GM12878 (cell line): ENCODE results near the gene THEM4. TPM values are rescaled to one million over a fixed set of nuclear protein-coding genes. Genes with fewer than 3 reads are reported as not detected.

Experiments used
- ATAC-seq: fragments of 200-7000 bp; cut with Tn5 transposase; 3 replicates; pipeline ENCODE4 v1.9.1; 2020; ENCODE audit warnings: mild to moderate bottlenecking, moderate library complexity
- BruUV-seq: library from RNA; stranded (reverse); fragments of 400-500 nt; replicated peaks from 2 replicates; lab custom pipeline; 2021; lab: Mats Ljungman, UMichigan
- CTCF ChIA-PET: fragments of 300-600 bp; sonication (Branson Sonifier 250); formaldehyde crosslinking; extraction: SDS; loops from one replicate; lab custom pipeline; 2021; ENCODE audit warnings: inconsistent platforms; lab: Yijun Ruan, JAX
- POLR2A ChIA-PET: fragments of 350-600 bp; formaldehyde crosslinking; extraction: SDS; loops from one replicate; lab custom pipeline; 2021; ENCODE audit warnings: inconsistent platforms; lab: Charles Lee
- RAD21 ChIA-PET: fragments of 300-600 bp; sonication (Branson Sonifier 250); formaldehyde crosslinking; loops from one replicate; lab custom pipeline; 2023; ENCODE audit warnings: antibody characterized with exemption; ENCODE audit not compliant: unreplicated experiment; lab: Charles Lee
- SMC1A ChIA-PET: fragments of 300-600 bp; sonication (Branson Sonifier 250); formaldehyde crosslinking; loops from one replicate; lab custom pipeline; 2023; ENCODE audit not compliant: unreplicated experiment, uncharacterized antibody; lab: Charles Lee
- DNase-seq: peaks from one replicate; pipeline ENCODE4 v3.0.0-alpha.2; 2011; ENCODE audit warnings: low read depth, low spot score
- FAIRE-seq: peaks from 3 replicates; lab custom pipeline; 2011; peaks lifted over from hg19 to GRCh38; lab: Jason Lieb, UNC
- H2AFZ ChIP-seq: 2 replicates; pipeline ENCODE4 v1.6.0; 2011; ENCODE audit warnings: low read depth, low read length, control low read depth; ENCODE audit not compliant: control insufficient read depth
- H3K27ac ChIP-seq: 2 replicates; pipeline ENCODE4 v1.5.1; 2011; ENCODE audit warnings: control low read depth; ENCODE audit not compliant: control insufficient read depth, insufficient read depth
- H3K27me3 ChIP-seq, 2 experiments: replicated peaks in 1 of 2; 2 replicates each; pipeline versions ENCODE4 v1.6.0 to v1.6.1; 2011; ENCODE audit warnings: low read length in 1 of 2; ENCODE audit not compliant: control insufficient read depth in 2 of 2, insufficient read depth in 2 of 2
- H3K36me3 ChIP-seq, 2 experiments: 2 replicates each; pipeline ENCODE4 v1.5.1; 2011; ENCODE audit warnings: low read length in 1 of 2; ENCODE audit not compliant: control insufficient read depth in 2 of 2, insufficient read depth in 2 of 2
- H3K4me1 ChIP-seq: 2 replicates; pipeline ENCODE4 v1.6.1; 2011; ENCODE audit warnings: mild to moderate bottlenecking, low read length, moderate library complexity, mixed read lengths; ENCODE audit not compliant: control insufficient read depth, insufficient read depth
- H3K4me2 ChIP-seq: 2 replicates; pipeline ENCODE4 v1.6.0; 2011; ENCODE audit warnings: control low read depth; ENCODE audit not compliant: control insufficient read depth, insufficient read depth
- H3K4me3 ChIP-seq: fragments of 200-600 bp; sonication (generic); 2 replicates; pipeline ENCODE4 v1.5.1; 2016
- H3K79me2 ChIP-seq: 2 replicates; pipeline ENCODE4 v1.6.0; 2011; ENCODE audit warnings: low read length; ENCODE audit not compliant: control insufficient read depth, insufficient read depth
- H3K9ac ChIP-seq: 2 replicates; pipeline ENCODE4 v1.8.0; 2011; ENCODE audit warnings: low read length, control low read depth, mixed read lengths; ENCODE audit not compliant: control insufficient read depth, insufficient read depth
- H3K9me3 ChIP-seq: replicated peaks from 3 replicates; pipeline ENCODE4 v1.5.1; 2011; ENCODE audit warnings: mild to moderate bottlenecking, low read length; ENCODE audit not compliant: control insufficient read depth, insufficient read depth
- H4K20me1 ChIP-seq: 2 replicates; pipeline ENCODE4 v1.6.0; 2011; ENCODE audit not compliant: control insufficient read depth, insufficient read depth
- BCL3 ChIP-seq: IDR thresholded peaks from 2 replicates; pipeline ENCODE4 v1.6.1; 2011; ENCODE audit warnings: borderline replicate concordance, low read depth, mild to moderate bottlenecking, moderate library complexity, low read length; ENCODE audit not compliant: insufficient read depth, poor library complexity, severe bottlenecking
- CTCF ChIP-seq, 3 experiments: IDR thresholded peaks in 2 of 3; conservative IDR thresholded peaks in 1 of 3; 2 replicates each; pipeline ENCODE4 v1.5.1; 2011; ENCODE audit warnings: low read depth in 3 of 3, low read length in 3 of 3, mild to moderate bottlenecking in 3 of 3, control low read depth in 2 of 3, moderate library complexity in 2 of 3, inconsistent platforms in 1 of 3, mixed read lengths in 1 of 3; ENCODE audit not compliant: control insufficient read depth in 2 of 3, insufficient read depth in 1 of 3; ENCODE audit errors: extremely low read depth in 1 of 3
- E2F4 ChIP-seq: IDR thresholded peaks from 2 replicates; pipeline ENCODE4 v1.6.1; 2012; ENCODE audit warnings: low read depth, low read length, improper control_type of control experiment
- EZH2 ChIP-seq: IDR thresholded peaks from 2 replicates; pipeline ENCODE4 v1.6.1; 2012; ENCODE audit warnings: low read depth, mild to moderate bottlenecking, control low read depth, inconsistent platforms, low read length, borderline replicate concordance; ENCODE audit not compliant: control insufficient read depth
- IKZF1 ChIP-seq: fragments of 450-650 bp; conservative IDR thresholded peaks from 2 replicates; pipeline ENCODE4 v1.6.1; 2017; ENCODE audit warnings: antibody characterized with exemption, mild to moderate bottlenecking
- SPI1 ChIP-seq: IDR thresholded peaks from 2 replicates; pipeline ENCODE4 v1.6.1; 2011; ENCODE audit warnings: low read depth, mild to moderate bottlenecking, low read length, moderate library complexity, borderline replicate concordance; ENCODE audit not compliant: insufficient read depth
- WGBS: methylation state at CpG from one replicate; pipeline ENCODE4 v1.1.6; 2016; ENCODE audit warnings: low lambda C conversion rate; ENCODE audit not compliant: insufficient replicate concordance, insufficient coverage; ENCODE audit errors: missing lambda C conversion rate; 5-methylcytosine and 5-hydroxymethylcytosine counted together
- in situ Hi-C: fragments of 300-500 bp; cut with MboI; formaldehyde crosslinking; loops from 9 replicates; pipeline ENCODE4 v1.14.3; 2018; ENCODE audit warnings: mixed read lengths
- intact Hi-C: fragments of 100-400 bp; cut with micrococcal nuclease; formaldehyde crosslinking; loops from one replicate; pipeline ENCODE4 v1.14.2; 2022; ENCODE audit not compliant: unreplicated experiment
- polyA plus RNA-seq, 11 experiments: library from polyadenylated mRNA; depleted of rRNA in 4 of 11; unstranded in 6 of 11; stranded (reverse) in 5 of 11; fragments of >200 nt; fragmentation: Nextera tagmentation in 4 of 11; fragmentation: Illumina TruSeq in 1 of 11; extraction: Ambion mirVana in 4 of 11; extraction: Trizol in 1 of 11; gene quantifications; 1 replicate in 1 of 11; 2 replicates in 10 of 11; pipeline versions ENCODE4 v1.2.1 to v1.2.3, GENCODE V29; 2011 to 2016; ENCODE audit warnings: inconsistent platforms in 2 of 11, missing spikeins in 2 of 11, low read depth in 1 of 11
- total RNA-seq, 4 experiments: library from RNA; depleted of rRNA in 3 of 4; stranded (reverse); fragments of >200 nt in 3 of 4; fragmentation: Illumina TruSeq in 1 of 4; extraction: Trizol in 1 of 4; gene quantifications; 2 replicates each; pipeline versions ENCODE4 v1.2.1 to v1.2.3, GENCODE V29; 2013 to 2021

The THEM4 gene
- total and polyA plus RNA-seq, 10 of the 15 experiments (the other 5 are each of a cell fraction or from before 2014, with no cell fraction given): 3.4 to 30.8 (median 17.9) TPM

- TF ChIP-seq E2F4 (no peak), EZH2 (no peak), CTCF (IDR thresholded peaks at IDR 0.05 in 2 of 3, conservative IDR thresholded peaks at IDR 0.05 in 1 of 3; ENCODE audit: control insufficient read depth in 2 of 3, extremely low read depth in 1 of 3, insufficient read depth in 1 of 3, low read depth in 3 of 3, low read length in 3 of 3) (no peak)
Observed at GRCh38 chr1:151846686-151847237, 62.5 kb downstream of the THEM4 start (continued).

GRCh38 chr1:151846062-151846568 lies 63.2 kb downstream of the THEM4 start:
- Histone ChIP-seq H3K27me3 (no peaks in the 10 kb centered on the region; a peak in 1 of 4 replicates), H3K4me2 (no peak overlapping the region), H2AFZ (no peak overlapping the region), H3K79me2 (no peaks in the 10 kb centered on the region), H3K4me1 (no peaks in the 10 kb centered on the region), H3K9me3 (no peaks in the 10 kb centered on the region), H4K20me1 (no peaks in the 10 kb centered on the region), H3K9ac (no peak overlapping the region), H3K4me3 (no peak overlapping the region), H3K36me3 (no peaks in the 10 kb centered on the region), H3K27ac (no peak overlapping the region)
- ChIA-PET SMC1A (interaction anchor here (0.8 to 1.9 kb wide), 6 partner anchors 10 to 253 kb away, joined by 3 to 12 read pairs (median 3); no protein-coding TSS in a partner anchor), POLR2A (interaction anchor here (0.5 kb wide), 1 partner anchor 199 kb away, joined by 3 read pairs; no protein-coding TSS in a partner anchor), RAD21 (interaction anchor here (0.7 to 2.0 kb wide), 5 partner anchors 9 to 251 kb away, joined by 3 to 10 read pairs (median 3); no protein-coding TSS in a partner anchor), CTCF (interaction anchor here (0.5 to 1.9 kb wide), 12 partner anchors 8 to 746 kb away, joined by 3 to 10 read pairs (median 3); partner anchors contain the start of gene MRPL9)
- BruUV-seq: no TSS peak
- intact Hi-C loops (no loop called here), in situ Hi-C loops (no loop called here)
- TF ChIP-seq BCL3 (no peak), SPI1 (peak; percentile 62; the same call in 1 of the 2 replicates), IKZF1 (0 out of 2 replicates have a peak, but pooled peaks have one; percentile 12), CTCF (IDR thresholded peaks at IDR 0.05 in 2 of 3, conservative IDR thresholded peaks at IDR 0.05 in 1 of 3; ENCODE audit: control insufficient read depth in 2 of 3, extremely low read depth in 1 of 3, insufficient read depth in 1 of 3, low read depth in 3 of 3, low read length in 3 of 3) (peak in 1 of 3 experiments; percentile 16; a peak in 1 of 6 replicates)
- ATAC-seq (peak; percentile 83), DNase-seq (no peak), FAIRE-seq (no peak)
- 17% methylated on average over 6 of the region's 6 CpGs for WGBS
